ENCODE results near the gene FAM3C. TPM values are rescaled to one million over a fixed set of nuclear protein-coding genes. Genes with fewer than 3 reads are reported as not detected.

FAM3C gene
- total and polyA plus RNA-seq, 2 donors (not counting 1 experiment from before 2014, with no cell fraction given), result 38.7 to 75.4 TPM

GRCh38 chr7:121406944-121407343 lies 10.8 kb upstream of the FAM3C start:
- H3K4me2 ChIP-seq (replicated peaks; ENCODE audit: low read depth, low read length, poor library complexity, severe bottlenecking), result no peak overlapping the region
- H3K27ac ChIP-seq (ENCODE audit: low read length in 2 of 2), result no peak overlapping the region
- Mint-ChIP-seq H3K4me1 (peaks cover 7% of the 10 kb centered on the region), H3K9me3 (ENCODE audit: insufficient read depth) (no peaks in the 10 kb centered on the region), H3K27me3 (no peaks in the 10 kb centered on the region), H3K4me3 (no peak overlapping the region), H3K27ac (no peak overlapping the region)
- no peak overlapping the region for H2AFZ ChIP-seq (ENCODE audit: insufficient read depth, low read depth, low read length, poor library complexity, severe bottlenecking)
- WGBS (ENCODE audit: insufficient coverage), result no CpG with 5 or more reads among the region's 2 CpGs
- intact Hi-C loops (cut with micrococcal nuclease), result no loop called here
- no peaks in the 10 kb centered on the region for H3K9me3 ChIP-seq (ENCODE audit: control extremely low read depth in 1 of 3, control insufficient read depth in 2 of 3, insufficient read depth in 1 of 3, low read length in 2 of 3)
- DNase-seq (no peak), ATAC-seq (ENCODE audit: low read depth) (no peak)
- H3K4me3 ChIP-seq (ENCODE audit: control extremely low read depth in 1 of 5, extremely low read depth in 1 of 5, insufficient read depth in 1 of 5, low read depth in 2 of 5, low read length in 4 of 5), result no peak overlapping the region
- POLR2A ChIA-PET, result no interaction called here
- TF ChIP-seq EZH2 (IDR thresholded peaks at IDR 0.05; ENCODE audit: borderline replicate concordance, insufficient read depth, low read depth, low read length, poor library complexity, severe bottlenecking) (no peak), CTCF (IDR thresholded peaks at IDR 0.05) (no peak)
- peaks cover 0 to 4% of the 10 kb centered on the region in 2 donors for H3K4me1 ChIP-seq (ENCODE audit: control insufficient read depth in 2 of 2, insufficient read depth in 2 of 2, low read length in 2 of 2)
- H4K20me1 ChIP-seq (ENCODE audit: control insufficient read depth, insufficient read depth, low read length, poor library complexity, severe bottlenecking), result no peaks in the 10 kb centered on the region
- no peaks in the 10 kb centered on the region for H3K27me3 ChIP-seq (replicated peaks in 1 of 4; ENCODE audit: control extremely low read depth in 1 of 4, control insufficient read depth in 3 of 4, insufficient read depth in 4 of 4, low read length in 3 of 4)
- CTCF ChIA-PET, result no interaction called here
- no peaks in the 10 kb centered on the region for H3K79me2 ChIP-seq (ENCODE audit: control insufficient read depth, insufficient read depth, low read length)
- no peak overlapping the region for H3K9ac ChIP-seq (ENCODE audit: low read length)
- H3K36me3 ChIP-seq (replicated peaks in 1 of 2; ENCODE audit: control extremely low read depth in 1 of 2, control insufficient read depth in 1 of 2, extremely low read depth in 1 of 2, insufficient read depth in 2 of 2, low read length in 1 of 2), result no peaks in the 10 kb centered on the region

- Histone ChIP-seq H3K4me2 (replicated peaks; ENCODE audit: low read depth, low read length, poor library complexity, severe bottlenecking) (no peak overlapping the region), H3K9ac (ENCODE audit: low read length) (no peak overlapping the region), H3K27ac (ENCODE audit: low read length in 2 of 2) (no peak overlapping the region), H3K36me3 (replicated peaks in 1 of 2; ENCODE audit: control extremely low read depth in 1 of 2, control insufficient read depth in 1 of 2, extremely low read depth in 1 of 2, insufficient read depth in 2 of 2, low read length in 1 of 2) (no peaks in the 10 kb centered on the region), H3K4me1 (ENCODE audit: control insufficient read depth in 2 of 2, insufficient read depth in 2 of 2, low read length in 2 of 2) (peaks cover 0 to 4% of the 10 kb centered on the region in 2 donors), H3K9me3 (ENCODE audit: control extremely low read depth in 1 of 3, control insufficient read depth in 2 of 3, insufficient read depth in 1 of 3, low read length in 2 of 3) (no peaks in the 10 kb centered on the region), H3K79me2 (ENCODE audit: control insufficient read depth, insufficient read depth, low read length) (no peaks in the 10 kb centered on the region), H3K27me3 (replicated peaks in 1 of 4; ENCODE audit: control extremely low read depth in 1 of 4, control insufficient read depth in 3 of 4, insufficient read depth in 4 of 4, low read length in 3 of 4) (no peaks in the 10 kb centered on the region), H2AFZ (ENCODE audit: insufficient read depth, low read depth, low read length, poor library complexity, severe bottlenecking) (no peak overlapping the region), H4K20me1 (ENCODE audit: control insufficient read depth, insufficient read depth, low read length, poor library complexity, severe bottlenecking) (no peaks in the 10 kb centered on the region), H3K4me3 (ENCODE audit: control extremely low read depth in 1 of 5, extremely low read depth in 1 of 5, insufficient read depth in 1 of 5, low read depth in 2 of 5, low read length in 4 of 5) (no peak overlapping the region)
- peaks cover 6% of the 10 kb centered on the region for H3K4me1 Mint-ChIP-seq
- intact Hi-C loops (cut with micrococcal nuclease), result no loop called here
- TF ChIP-seq EZH2 (IDR thresholded peaks at IDR 0.05; ENCODE audit: borderline replicate concordance, insufficient read depth, low read depth, low read length, poor library complexity, severe bottlenecking) (no peak), CTCF (IDR thresholded peaks at IDR 0.05) (no peak)
- H3K27ac Mint-ChIP-seq, result no peak overlapping the region
- H3K4me3 Mint-ChIP-seq, result no peak overlapping the region
- H3K27me3 Mint-ChIP-seq, result no peaks in the 10 kb centered on the region
- ChIA-PET POLR2A (no interaction called here), CTCF (no interaction called here)
- 100% methylated on average over 1 of the region's 5 CpGs for WGBS (ENCODE audit: insufficient coverage)
- no peak for ATAC-seq (ENCODE audit: low read depth)
- no peaks in the 10 kb centered on the region for H3K9me3 Mint-ChIP-seq (ENCODE audit: insufficient read depth)
- DNase-seq, result no peak
These were observed 10.4 kb upstream of the FAM3C start for GRCh38 chr7:121406461-121406860.

Data from B cell (primary cell).